Brain microvascular endothelial cell (primary cell): ENCODE results near the gene TIMM50.
A peak's percentile ranks its signal among the peaks of the same experiment; 100 is the strongest.

ENCODE experiments used
- DNase-seq: peaks from one replicate; pipeline ENCODE4 v3.0.0-alpha.2; 2020
- H3K27ac ChIP-seq: fragments of 250-450 bp; sonication (Bioruptor Pico); 2 replicates; pipeline ENCODE4 v1.5.1; 2020; ENCODE audit warnings: mild to moderate bottlenecking, moderate library complexity
- H3K27me3 ChIP-seq: fragments of 250-450 bp; sonication (Bioruptor Pico); replicated peaks from 2 replicates; pipeline ENCODE4 v1.5.1; 2020; ENCODE audit warnings: mild to moderate bottlenecking
- H3K36me3 ChIP-seq: fragments of 250-450 bp; sonication (Bioruptor Pico); replicated peaks from 2 replicates; pipeline ENCODE4 v1.5.1; 2020; ENCODE audit warnings: mild to moderate bottlenecking
- H3K4me3 ChIP-seq: 2 replicates; pipeline ENCODE4 v1.5.1; 2011; ENCODE audit warnings: low read depth, mild to moderate bottlenecking, control low read depth, low read length, moderate library complexity
- in situ Hi-C: cut with HindIII; loops from 2 replicates; pipeline ENCODE4 v1.10.0; 2017; ENCODE audit warnings: low sequenced_read_pairs, low pct_ligation_motif_present
- TF ChIP-seq, protein P1 (sequence below): IDR thresholded peaks from 2 replicates; pipeline ENCODE4 v1.5.1; 2011; ENCODE audit warnings: low read depth, mild to moderate bottlenecking, moderate library complexity, low read length, control low read depth, inconsistent platforms; ENCODE audit errors: missing control alignments

The TIMM50 gene

DNA sequence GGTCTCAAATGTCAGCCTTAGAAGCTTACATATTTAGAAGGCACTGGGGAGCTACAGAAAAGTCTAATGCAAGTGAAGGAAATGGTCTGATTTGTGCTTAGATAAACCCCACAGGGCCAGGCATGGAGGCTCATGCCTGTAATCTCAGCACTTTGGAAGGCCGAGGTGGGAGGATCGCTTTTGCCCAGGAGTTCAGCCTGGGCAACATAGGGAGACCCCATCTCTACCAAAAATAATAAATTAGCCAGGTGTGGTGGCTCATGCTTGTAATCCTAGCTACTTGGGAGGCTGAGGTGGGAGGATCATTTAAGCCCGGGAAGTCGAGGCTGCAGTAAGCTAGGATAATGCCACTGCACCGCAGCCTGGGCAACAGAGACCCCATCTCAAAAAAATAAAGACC is 15.4 kb downstream of the TIMM50 start:
- Histone ChIP-seq H3K36me3 (peaks cover 6% of the 10 kb centered on the region), H3K27ac (no peak overlapping the region), H3K27me3 (peaks cover 15% of the 10 kb centered on the region), H3K4me3 (no peak overlapping the region)
- no peak for DNase-seq
- in situ Hi-C loops: no loop called here
- TF ChIP-seq, protein P1, sequence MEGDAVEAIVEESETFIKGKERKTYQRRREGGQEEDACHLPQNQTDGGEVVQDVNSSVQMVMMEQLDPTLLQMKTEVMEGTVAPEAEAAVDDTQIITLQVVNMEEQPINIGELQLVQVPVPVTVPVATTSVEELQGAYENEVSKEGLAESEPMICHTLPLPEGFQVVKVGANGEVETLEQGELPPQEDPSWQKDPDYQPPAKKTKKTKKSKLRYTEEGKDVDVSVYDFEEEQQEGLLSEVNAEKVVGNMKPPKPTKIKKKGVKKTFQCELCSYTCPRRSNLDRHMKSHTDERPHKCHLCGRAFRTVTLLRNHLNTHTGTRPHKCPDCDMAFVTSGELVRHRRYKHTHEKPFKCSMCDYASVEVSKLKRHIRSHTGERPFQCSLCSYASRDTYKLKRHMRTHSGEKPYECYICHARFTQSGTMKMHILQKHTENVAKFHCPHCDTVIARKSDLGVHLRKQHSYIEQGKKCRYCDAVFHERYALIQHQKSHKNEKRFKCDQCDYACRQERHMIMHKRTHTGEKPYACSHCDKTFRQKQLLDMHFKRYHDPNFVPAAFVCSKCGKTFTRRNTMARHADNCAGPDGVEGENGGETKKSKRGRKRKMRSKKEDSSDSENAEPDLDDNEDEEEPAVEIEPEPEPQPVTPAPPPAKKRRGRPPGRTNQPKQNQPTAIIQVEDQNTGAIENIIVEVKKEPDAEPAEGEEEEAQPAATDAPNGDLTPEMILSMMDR: no peak

DNA sequence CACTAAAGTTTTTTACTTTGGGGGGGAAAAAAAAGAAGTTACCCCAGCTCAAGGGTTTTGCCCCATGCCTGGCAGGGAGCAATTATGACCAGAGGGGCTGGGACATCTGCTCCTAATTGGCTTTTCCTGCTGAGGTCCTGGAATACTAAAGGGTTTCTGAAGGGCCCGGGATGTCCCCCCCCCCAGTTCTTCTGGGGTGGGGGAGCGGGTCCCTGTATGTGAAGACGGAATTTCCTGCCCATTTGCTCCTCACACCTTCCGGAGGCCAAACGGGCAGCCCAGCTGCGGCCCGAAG is 17.0 kb downstream of the TIMM50 start:
- DNase-seq: no peak
- in situ Hi-C loops: no loop called here
- TF ChIP-seq, protein P1: no peak
- H3K27me3 ChIP-seq: peaks cover 15% of the 10 kb centered on the region
- H3K27ac ChIP-seq: no peak overlapping the region
- H3K4me3 ChIP-seq: peak overlapping the region; percentile 33
- no peaks in the 10 kb centered on the region for H3K36me3 ChIP-seq

GRCh38 chr19:39497996-39498797 is 17.6 kb downstream of the TIMM50 start:
- TF ChIP-seq, protein P1: peak; percentile 69
- in situ Hi-C loops: no loop called here
- no peaks in the 10 kb centered on the region for H3K36me3 ChIP-seq
- peaks cover 15% of the 10 kb centered on the region for H3K27me3 ChIP-seq
- H3K27ac ChIP-seq: no peak overlapping the region
- peak; percentile 7 for DNase-seq
- H3K4me3 ChIP-seq: peak overlapping the region; percentile 33

DNA sequence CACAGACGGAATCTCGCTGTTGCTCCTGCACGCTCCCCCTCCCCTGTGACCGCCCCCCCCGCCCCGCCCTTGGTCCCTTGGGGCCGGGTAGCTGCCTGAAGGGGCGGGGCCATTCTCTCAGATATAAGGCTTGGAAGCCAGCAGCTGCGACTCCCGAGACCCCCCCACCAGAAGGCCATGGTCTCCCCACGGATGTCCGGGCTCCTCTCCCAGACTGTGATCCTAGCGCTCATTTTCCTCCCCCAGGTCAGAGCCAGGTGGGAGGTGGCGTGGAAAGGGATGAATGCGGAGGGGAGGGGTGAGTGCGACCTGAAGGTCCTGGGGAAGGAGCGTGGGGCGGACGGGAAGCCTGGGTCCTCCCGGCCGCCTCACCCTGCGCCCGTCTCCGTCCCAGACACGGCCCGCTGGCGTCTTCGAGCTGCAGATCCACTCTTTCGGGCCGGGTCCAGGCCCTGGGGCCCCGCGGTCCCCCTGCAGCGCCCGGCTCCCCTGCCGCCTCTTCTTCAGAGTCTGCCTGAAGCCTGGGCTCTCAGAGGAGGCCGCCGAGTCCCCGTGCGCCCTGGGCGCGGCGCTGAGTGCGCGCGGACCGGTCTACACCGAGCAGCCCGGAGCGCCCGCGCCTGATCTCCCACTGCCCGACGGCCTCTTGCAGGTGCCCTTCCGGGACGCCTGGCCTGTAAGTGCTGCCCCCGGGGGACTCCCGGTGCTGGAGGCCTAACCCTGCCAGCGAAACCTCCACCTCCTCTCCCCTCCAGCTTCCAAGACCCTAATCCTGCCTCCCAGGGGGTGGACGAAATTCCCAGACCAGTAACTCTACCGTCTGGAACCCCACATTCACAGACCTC is 18.4 kb downstream of the TIMM50 start, which contains the start of gene DLL3:
TSS of gene DLL3 (plus strand) at position 150 of the 845 bp plus-strand sequence. CDS start at position 178, 28 bp downstream.
- in situ Hi-C loops: no loop called here
- peaks cover 15% of the 10 kb centered on the region for H3K27me3 ChIP-seq
- no peak for DNase-seq
- H3K36me3 ChIP-seq: no peaks in the 10 kb centered on the region
- peak within 1 kb of the TSS; percentile 33 for H3K4me3 ChIP-seq
- no peak within 1 kb of the TSS for H3K27ac ChIP-seq
- TF ChIP-seq, protein P1: no peak

- DNase-seq: no peak
- Histone ChIP-seq H3K36me3 (no peaks in the 10 kb centered on the region), H3K27ac (no peak overlapping the region), H3K4me3 (no peak overlapping the region), H3K27me3 (peaks cover 15% of the 10 kb centered on the region)
- TF ChIP-seq, protein P1: no peak
- in situ Hi-C loops: no loop called here
Observed at GRCh38 chr19:39499932-39500331, 19.3 kb downstream of the TIMM50 start.
